NCI-H748 (cell line): ENCODE data around the gene CARD19.
A peak's percentile ranks its signal among the peaks of the same experiment; 100 is the strongest.

ENCODE experiments used
- DNase-seq: peaks from one replicate; lab custom pipeline; 2025; ENCODE audit not compliant: unreplicated experiment; lab: John Stamatoyannopoulos, UW

CARD19 gene

GRCh38 chr9:93061791-93062763, 33.9 kb upstream of the CARD19 start:
- DNase-seq = peak; percentile 34

- peak; percentile 11 for DNase-seq
Observed at GRCh38 chr9:93064392-93065134, 31.5 kb upstream of the CARD19 start.

GRCh38 chr9:93065135-93065720, 30.8 kb upstream of the CARD19 start:
- DNase-seq = no peak

DNA sequence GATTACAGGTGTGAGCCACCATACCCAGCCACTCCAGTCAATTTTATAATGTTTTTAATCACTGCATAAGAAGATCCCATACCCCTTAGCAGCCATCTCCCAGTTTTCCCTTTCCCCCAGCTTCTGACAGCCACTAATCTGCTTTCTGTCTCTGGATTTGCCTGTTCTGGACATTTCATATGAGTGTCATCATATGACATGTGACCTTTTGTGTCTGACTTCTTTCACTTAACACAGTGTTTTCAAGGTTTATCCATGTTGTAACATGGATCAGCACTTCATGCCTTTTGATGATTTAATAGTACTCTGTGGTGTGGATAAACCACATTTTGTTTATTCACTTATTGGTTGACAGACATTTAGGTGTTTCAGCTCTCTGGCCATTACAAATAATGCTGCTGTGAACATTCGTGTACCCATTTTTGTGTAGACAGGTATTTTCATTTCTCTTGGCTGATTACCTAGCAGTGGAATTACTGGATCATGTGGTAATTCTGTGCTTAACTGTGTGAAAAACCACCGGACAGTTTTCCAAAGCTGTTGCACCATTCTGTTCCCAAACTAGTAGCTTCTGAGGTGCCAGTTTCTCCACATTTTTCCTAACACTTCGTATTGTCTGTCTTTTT, 28.9 kb upstream of the CARD19 start:
- no peak for DNase-seq

DNA sequence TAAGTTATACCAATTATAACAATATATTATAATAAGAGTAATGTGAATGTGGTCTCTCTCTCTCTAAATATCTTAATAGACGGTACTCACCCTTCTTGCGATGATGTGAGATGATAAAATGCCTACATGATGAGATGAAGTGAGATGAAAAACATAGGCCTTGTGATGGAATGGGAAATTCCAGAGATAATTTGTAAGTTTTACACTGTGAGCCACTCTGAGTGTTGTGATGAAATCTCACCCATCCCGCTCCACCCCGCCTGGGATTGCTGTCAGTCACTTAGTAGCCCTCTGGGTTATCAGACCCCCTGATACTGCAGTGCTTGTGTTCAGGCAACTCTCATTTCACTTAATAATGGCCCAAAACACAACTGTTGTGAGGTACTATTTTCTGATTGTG, 27.1 kb upstream of the CARD19 start:
- DNase-seq = no peak

- DNase-seq = peak; percentile 23
Observed at GRCh38 chr9:93071464-93071863, 24.6 kb upstream of the CARD19 start.

DNA sequence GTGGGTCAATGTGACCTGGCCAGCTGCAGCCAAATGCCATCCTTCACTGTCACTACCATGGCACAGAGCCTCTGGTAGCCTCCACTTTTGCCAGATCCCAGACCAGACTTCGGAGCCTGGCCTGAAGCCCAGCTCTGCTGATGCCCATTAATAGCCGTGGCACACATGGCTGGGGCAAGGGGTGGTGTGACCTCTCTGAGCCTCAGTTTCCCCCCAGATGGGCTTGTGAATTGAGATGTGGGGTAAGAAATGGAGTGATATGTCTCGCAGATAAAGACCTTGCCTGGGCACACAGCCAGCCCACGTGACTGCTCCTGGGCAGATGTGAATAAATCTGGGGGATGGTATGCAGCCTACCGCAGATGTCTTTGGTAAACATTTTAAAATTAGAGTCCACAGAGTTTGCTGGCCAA, 23.6 kb upstream of the CARD19 start:
- DNase-seq = peak; percentile 17

DNA sequence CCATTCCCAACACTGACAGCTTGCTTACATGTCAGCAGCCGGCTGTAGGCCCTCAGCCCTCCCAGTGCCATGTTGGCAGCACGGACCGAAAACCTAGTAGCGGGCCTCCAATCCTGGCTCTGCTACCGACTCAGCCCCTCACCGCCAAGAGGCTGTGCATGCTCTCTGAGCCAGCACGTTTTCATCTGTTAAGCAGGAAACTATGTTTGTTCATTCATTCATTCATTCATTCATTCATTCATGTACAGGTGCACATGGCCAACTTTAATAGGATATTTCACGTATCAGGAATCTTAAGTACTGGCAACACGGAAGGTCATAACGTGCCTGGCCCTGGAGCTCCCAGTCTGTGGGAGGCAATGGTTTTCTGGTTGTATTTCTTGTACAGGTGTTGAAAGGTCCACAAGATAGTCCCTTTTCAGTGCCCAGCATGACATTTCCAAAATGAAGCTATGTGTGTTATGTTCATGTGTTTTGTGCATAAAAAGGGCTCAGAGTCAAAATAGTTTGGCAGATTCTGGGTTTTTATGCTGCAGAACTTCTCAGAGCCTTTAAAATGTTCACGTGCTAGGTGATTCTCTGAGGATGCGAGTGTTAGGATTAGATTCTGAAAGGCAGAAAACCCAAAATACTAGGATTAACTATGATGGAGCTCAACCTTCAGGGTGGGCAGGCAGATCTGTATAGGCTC, 19.8 kb upstream of the CARD19 start:
- no peak for DNase-seq

DNA sequence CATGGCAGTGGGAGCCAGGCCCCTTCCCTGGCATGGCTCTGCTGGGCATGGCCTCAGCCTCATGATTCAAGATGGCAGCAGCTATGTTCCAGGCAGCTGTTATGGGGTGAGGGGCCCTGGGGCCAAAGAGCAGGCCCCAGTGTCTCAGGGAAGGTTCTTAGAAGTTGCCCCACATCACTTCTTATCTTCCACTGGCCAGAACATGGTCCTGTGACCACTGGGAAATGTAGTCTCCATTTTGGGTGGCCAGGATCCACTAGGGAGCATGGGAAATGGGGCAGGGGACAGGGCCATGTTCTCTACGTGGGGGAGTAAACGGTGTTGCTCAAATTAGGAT, 19.3 kb upstream of the CARD19 start:
- DNase-seq = no peak

DNA sequence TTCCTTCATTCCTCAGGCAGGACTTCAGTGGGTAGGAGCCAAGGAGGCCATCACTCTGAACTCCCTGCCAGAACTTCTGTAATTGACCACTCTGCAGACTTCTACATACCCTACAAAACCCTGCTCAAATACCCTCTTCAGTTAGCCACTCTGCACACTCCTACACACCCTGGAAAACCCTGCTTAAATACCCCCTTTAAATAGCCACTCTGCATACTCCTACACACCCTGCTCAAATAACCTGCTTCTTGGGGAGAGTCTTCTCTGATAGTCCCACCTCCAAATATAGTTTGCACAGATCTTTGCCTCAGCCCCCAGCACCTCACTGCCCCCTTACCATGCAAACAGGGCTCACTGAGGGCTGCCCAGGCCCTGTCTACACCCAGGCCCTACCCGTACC, 18.6 kb upstream of the CARD19 start:
- DNase-seq = no peak

- no peak for DNase-seq
Observed at GRCh38 chr9:93077811-93078210, 18.2 kb upstream of the CARD19 start.

DNA sequence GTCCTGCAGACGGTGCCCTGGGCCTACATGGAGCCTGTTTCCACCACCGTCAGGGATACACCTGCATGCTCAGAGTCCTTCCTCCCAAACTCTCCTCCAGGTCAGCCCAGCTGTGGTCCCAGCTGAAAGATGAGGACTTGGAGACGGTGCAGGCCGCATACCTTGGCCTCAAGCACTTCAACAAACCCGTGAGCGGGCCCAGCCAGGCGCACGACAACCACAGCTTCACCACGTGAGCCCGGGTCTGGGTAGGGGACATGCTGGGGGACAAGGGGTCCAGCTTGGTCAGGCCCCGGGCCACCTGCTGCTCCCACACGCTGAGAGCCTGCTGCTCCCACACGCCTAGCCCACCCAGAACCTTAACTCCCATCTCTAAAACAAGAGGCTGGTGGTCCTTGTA, 16.6 kb upstream of the CARD19 start:
- no peak for DNase-seq

DNA sequence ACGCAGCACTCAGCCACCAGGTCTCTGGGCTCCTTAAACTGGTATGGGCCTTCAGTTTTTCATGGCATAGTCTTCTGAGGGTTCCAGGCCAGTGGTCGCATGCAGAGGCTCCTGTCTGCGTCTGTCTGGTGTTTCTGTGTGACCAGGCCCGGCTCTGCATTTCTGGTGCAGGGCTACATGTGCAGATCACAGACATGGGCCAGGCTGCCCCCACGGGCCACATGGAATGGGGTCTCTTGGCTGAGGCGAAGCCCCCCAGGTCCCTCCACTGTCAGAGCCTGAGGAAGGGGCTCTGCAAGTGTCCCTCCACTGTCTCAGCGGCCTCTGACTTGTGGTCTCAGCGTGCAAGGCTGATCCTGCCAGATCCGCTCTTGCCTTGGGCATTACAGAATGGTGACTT, 15.6 kb upstream of the CARD19 start:
- DNase-seq = no peak

- DNase-seq = no peak
Observed at GRCh38 chr9:93081081-93081529, 14.9 kb upstream of the CARD19 start.

GRCh38 chr9:93081931-93082330, 14.1 kb upstream of the CARD19 start:
- DNase-seq = no peak

- DNase-seq = no peak
Observed at GRCh38 chr9:93082841-93083411, 13.1 kb upstream of the CARD19 start.

- DNase-seq = no peak
Observed at GRCh38 chr9:93083592-93084470, 12.2 kb upstream of the CARD19 start.

GRCh38 chr9:93084471-93084881, 11.5 kb upstream of the CARD19 start:
- DNase-seq = no peak

DNA sequence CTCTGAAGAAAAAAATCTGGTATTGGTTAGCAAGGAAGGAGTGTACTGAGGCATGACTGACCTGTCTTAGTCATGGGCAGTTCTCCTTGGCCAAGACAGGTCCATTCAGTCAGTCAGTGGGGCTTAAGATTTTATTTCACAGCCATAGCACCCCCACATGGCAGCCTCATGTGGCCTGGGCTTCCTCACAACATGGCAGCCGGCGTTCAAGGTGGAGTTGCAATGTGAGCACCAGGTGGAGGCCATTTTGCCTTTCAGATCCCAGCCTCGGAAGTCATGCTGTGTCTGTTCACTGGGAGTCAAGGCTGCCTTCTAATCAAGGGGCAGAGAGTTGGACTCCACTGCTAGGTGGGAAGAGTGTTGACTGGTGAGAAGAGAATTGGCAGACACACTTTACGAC, 10.3 kb upstream of the CARD19 start:
- DNase-seq = no peak
